Erythroblast (primary cell): Measurements from ENCODE around the gene GDF9.

Experiments
- GATA1 ChIP-seq: IDR thresholded peaks from 2 replicates; pipeline ENCODE4 v1.6.1; 2011; ENCODE audit warnings: low read depth, mild to moderate bottlenecking, control low read depth, low read length, moderate library complexity
- POLR2A ChIP-seq: IDR thresholded peaks from 2 replicates; pipeline ENCODE4 v1.6.1; 2011; ENCODE audit warnings: mild to moderate bottlenecking, low read length

GRCh38 chr5:132907161-132907560 is 40.9 kb upstream of the GDF9 start:
- TF ChIP-seq POLR2A (no peak), GATA1 (no peak)
